ENCODE measurements around the gene S100Z.

The S100Z gene

DNA sequence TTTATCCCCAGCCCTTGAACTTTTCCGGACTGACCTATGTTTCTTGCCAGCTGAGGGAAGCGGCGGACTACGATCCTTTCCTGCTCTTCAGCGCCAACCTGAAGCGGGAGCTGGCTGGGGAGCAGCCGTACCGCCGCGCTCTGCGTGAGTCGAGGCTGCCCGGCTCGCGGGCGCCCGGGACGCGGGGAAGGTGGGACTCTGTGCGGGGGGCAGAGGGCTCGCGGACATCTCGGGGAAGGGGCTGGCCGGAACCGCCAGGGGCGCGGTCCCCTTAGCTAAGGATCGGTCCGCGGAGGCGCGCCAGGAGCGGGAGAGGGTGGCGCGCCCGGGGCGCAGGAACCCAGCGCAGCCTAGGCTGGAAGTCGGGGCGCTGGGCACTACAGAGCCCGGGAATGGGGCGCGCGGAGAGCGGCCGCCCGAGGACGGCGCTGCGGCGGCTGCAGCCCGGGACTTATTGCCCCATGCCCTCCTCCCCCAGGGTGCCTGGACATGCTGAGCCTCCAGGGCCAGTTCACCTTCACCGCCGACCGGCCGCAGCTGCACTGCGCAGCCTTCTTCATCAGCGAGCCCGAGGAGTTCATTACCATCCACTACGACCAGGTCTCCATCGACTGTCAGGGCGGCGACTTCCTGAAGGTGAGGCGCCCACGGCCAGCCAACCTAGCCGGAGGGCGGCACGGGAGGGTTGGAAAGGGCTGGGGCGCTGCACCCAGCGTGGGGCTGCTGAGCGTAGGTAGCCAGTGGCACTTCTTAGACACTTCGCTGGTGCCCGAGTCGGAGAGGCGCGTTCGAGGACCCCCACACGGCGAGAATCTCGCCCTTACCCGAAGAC is 104.0 kb downstream of the S100Z start:
- DNase-seq, result no peak

DNA sequence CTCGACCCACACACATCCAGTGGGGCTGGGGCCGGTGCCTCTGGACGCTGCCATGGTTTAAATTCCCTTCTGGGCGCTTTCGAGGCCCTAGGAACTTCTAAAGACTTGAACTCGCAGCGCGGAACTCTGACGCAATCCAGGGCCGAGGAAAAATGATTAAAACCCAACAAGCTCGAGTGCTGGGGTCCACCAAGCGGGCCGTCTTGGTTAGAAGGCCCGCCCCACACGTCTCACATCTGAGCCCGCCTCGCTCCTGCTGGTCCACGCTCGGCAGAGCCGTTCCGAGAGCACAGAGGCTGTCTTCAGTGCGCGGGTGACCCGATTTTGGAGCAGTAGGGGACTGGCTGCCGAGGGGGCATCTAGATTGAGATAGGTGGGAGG is 104.6 kb downstream of the S100Z start:
- DNase-seq, result no peak

DNA sequence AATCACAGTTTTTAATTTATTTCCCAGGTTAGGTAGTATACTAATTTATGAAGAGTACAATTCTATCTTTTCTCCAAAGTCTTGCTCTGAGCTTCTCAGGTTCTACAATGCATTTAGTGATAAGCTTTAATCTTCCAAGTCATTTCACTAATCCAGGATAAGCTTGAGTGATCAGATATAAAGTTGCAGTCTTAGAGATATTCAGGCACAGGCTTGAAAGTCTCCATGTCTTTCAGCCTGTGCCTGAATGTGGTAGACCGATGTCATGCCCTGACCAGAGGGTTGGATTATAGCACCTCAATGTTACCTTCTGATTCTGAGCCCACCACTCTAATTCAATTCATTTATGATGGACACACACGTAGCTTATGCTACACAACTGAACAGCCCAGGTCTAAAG is 106.2 kb downstream of the S100Z start:
- DNase-seq, result no peak

DNA sequence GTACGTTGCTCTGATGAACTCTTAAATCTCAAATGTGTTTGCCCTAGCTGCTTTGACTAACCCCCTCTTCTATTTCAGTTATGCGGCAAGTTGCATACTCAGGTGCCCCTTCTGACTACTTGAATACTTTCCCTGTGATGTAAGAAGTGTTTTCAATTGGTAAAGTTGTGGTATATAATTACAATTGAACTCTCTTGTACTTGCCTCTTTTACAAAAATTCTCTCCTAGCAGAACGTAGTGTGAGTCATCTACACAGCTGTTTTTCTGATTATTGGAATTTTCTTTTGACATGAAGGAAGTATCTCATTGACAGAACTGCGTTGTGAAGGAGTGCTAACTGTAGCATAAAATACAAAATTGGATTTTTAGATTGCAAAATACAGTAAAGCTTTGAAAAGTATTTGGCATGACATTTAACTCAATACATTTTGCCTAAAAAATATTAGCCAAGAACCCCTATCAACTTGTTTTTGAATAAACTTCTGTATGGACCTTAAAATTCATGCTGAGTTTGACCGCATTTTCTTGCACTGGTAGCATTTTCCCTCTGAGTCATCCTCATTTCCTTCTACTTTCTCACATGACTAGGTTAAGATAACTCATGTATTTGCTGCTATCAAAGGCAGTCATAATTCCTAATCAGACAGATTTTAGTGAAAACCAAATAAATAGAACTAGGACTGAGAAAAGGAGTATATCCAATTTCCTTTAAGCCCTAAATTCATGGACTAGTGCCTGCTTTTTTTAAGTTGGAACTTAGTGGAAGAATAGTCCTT is 109.4 kb downstream of the S100Z start:
- DNase-seq, result no peak

GRCh38 chr5:76960004-76960625 is 110.3 kb downstream of the S100Z start:
- DNase-seq, result no peak

DNA sequence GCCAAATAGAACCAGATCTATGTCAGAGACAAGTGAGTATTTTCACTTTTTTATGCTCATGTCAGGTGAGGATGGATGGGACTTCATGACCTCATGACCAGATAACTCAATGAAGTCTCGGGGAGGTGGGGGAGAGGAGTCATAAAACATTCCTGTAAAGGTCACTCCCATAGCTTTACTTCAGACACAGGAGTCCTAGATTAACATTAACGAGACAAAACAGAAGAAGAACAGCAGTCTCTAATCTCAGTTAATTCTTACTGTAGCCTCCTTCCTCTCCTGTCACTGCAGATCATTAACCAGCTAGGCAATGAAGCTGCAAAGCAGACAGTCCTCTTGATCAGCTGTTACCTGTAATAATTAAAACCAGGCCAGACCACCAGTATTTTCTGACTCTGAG is 114.2 kb downstream of the S100Z start:
- no peak for DNase-seq
